SK-N-SH treated with all-trans-retinoic acid at 6 μM for 48 hours (cell line): ENCODE measurements around the gene FXR2.

Source experiments
- ARNTL ChIP-seq: fragments of 450-650 bp; formaldehyde crosslinking; IDR thresholded peaks from 2 replicates; pipeline ENCODE4 v1.5.0; 2020; ENCODE audit warnings: low read depth, mild to moderate bottlenecking, moderate library complexity, borderline replicate concordance
- CREB5 ChIP-seq: fragments of 250-450 bp; sonication (Bioruptor Pico); IDR thresholded peaks from 2 replicates; pipeline ENCODE4 v1.5.1; 2020; ENCODE audit warnings: low read depth, mild to moderate bottlenecking, moderate library complexity
- OSR1 ChIP-seq: fragments of 250-450 bp; sonication (Bioruptor Pico); IDR thresholded peaks from 2 replicates; pipeline ENCODE4 v1.8.0; 2022; ENCODE audit warnings: moderate library complexity, mild to moderate bottlenecking, inconsistent platforms
- RARB ChIP-seq: fragments of 250-450 bp; sonication (Bioruptor Pico); IDR thresholded peaks from 2 replicates; pipeline ENCODE4 v1.8.0; 2021; ENCODE audit warnings: mild to moderate bottlenecking, moderate library complexity
- ZC3H10 ChIP-seq: fragments of 250-450 bp; sonication (Bioruptor Pico); IDR thresholded peaks from 2 replicates; pipeline ENCODE4 v1.5.1; 2021; ENCODE audit warnings: mild to moderate bottlenecking, moderate library complexity
- ZFP30 ChIP-seq: fragments of 450-650 bp; formaldehyde crosslinking; IDR thresholded peaks from 2 replicates; pipeline ENCODE4 v1.5.0; 2022; ENCODE audit warnings: mild to moderate bottlenecking, moderate library complexity
- TF ChIP-seq, protein P1 (sequence below): fragments of 250-450 bp; sonication (Bioruptor Pico); IDR thresholded peaks from 2 replicates; pipeline ENCODE4 v1.8.0; 2020; ENCODE audit warnings: mild to moderate bottlenecking, moderate library complexity, borderline replicate concordance
- TF ChIP-seq, protein P2 (sequence below): fragments of 250-450 bp; sonication (Bioruptor Pico); IDR thresholded peaks from 2 replicates; pipeline ENCODE4 v1.8.0; 2021; ENCODE audit warnings: low read depth, mild to moderate bottlenecking, moderate library complexity, borderline replicate concordance

GRCh38 chr17:7558544-7559319 lies 56.0 kb downstream of the FXR2 start, which contains the start of gene TNFSF13:
- TF ChIP-seq ARNTL (CRISPR knock-in tag): no peak
- no peak for TF ChIP-seq RARB (CRISPR knock-in tag)
- TF ChIP-seq, protein P1, sequence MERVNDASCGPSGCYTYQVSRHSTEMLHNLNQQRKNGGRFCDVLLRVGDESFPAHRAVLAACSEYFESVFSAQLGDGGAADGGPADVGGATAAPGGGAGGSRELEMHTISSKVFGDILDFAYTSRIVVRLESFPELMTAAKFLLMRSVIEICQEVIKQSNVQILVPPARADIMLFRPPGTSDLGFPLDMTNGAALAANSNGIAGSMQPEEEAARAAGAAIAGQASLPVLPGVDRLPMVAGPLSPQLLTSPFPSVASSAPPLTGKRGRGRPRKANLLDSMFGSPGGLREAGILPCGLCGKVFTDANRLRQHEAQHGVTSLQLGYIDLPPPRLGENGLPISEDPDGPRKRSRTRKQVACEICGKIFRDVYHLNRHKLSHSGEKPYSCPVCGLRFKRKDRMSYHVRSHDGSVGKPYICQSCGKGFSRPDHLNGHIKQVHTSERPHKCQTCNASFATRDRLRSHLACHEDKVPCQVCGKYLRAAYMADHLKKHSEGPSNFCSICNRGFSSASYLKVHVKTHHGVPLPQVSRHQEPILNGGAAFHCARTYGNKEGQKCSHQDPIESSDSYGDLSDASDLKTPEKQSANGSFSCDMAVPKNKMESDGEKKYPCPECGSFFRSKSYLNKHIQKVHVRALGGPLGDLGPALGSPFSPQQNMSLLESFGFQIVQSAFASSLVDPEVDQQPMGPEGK: no peak
- TF ChIP-seq, protein P2, sequence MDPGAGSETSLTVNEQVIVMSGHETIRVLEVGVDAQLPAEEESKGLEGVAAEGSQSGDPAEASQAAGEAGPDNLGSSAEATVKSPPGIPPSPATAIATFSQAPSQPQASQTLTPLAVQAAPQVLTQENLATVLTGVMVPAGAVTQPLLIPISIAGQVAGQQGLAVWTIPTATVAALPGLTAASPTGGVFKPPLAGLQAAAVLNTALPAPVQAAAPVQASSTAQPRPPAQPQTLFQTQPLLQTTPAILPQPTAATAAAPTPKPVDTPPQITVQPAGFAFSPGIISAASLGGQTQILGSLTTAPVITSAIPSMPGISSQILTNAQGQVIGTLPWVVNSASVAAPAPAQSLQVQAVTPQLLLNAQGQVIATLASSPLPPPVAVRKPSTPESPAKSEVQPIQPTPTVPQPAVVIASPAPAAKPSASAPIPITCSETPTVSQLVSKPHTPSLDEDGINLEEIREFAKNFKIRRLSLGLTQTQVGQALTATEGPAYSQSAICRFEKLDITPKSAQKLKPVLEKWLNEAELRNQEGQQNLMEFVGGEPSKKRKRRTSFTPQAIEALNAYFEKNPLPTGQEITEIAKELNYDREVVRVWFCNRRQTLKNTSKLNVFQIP (CRISPR knock-in tag): no peak
- TF ChIP-seq CREB5 (CRISPR knock-in tag): no peak
- no peak for TF ChIP-seq ZC3H10 (CRISPR knock-in tag)
- no peak for TF ChIP-seq ZFP30 (CRISPR knock-in tag)
- TF ChIP-seq OSR1: no peak
